ENCODE data around the gene FUT7.

Gene FUT7, protein sequence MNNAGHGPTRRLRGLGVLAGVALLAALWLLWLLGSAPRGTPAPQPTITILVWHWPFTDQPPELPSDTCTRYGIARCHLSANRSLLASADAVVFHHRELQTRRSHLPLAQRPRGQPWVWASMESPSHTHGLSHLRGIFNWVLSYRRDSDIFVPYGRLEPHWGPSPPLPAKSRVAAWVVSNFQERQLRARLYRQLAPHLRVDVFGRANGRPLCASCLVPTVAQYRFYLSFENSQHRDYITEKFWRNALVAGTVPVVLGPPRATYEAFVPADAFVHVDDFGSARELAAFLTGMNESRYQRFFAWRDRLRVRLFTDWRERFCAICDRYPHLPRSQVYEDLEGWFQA

DNA sequence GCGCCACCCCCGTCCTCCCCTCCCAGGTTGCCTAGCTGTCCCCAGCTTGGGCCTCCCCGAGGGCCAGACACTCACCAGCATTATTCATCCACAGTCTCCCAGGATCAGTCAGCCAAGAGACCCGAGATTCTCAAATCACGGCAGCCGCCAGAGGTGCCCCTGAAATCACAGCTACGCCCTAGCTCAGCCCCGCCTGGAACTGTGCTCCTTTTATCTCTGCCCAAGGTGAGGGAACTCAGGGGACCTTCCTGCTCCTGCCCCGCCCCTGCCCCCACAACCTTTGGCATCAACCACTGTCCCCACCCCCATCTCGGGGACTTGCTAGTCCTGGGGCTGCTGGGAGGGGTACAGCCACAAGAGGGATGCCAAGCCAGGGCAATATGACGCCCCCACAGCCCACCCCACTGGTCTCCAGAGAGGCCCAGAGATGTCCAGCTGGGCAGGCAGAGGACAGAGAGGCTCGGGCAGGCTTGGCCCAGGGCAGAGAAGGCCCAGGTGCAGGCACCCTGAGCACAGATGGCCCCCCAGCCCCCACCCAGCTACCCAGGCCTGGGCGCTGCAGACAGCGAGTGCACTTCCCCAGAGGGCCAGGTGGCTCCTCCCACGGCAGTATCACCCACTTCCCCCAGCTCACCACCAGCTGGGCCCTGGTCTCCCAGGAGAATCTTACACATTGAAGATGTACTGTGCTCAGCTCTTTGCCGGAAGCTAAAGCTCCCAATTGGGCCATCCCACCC lies at the start of gene FUT7:
FUT7 (minus strand) TSS at position 185 of the 737 bp plus-strand sequence; CDS start at position 88, 97 bp downstream.
- DNase-seq: no peak

DNA sequence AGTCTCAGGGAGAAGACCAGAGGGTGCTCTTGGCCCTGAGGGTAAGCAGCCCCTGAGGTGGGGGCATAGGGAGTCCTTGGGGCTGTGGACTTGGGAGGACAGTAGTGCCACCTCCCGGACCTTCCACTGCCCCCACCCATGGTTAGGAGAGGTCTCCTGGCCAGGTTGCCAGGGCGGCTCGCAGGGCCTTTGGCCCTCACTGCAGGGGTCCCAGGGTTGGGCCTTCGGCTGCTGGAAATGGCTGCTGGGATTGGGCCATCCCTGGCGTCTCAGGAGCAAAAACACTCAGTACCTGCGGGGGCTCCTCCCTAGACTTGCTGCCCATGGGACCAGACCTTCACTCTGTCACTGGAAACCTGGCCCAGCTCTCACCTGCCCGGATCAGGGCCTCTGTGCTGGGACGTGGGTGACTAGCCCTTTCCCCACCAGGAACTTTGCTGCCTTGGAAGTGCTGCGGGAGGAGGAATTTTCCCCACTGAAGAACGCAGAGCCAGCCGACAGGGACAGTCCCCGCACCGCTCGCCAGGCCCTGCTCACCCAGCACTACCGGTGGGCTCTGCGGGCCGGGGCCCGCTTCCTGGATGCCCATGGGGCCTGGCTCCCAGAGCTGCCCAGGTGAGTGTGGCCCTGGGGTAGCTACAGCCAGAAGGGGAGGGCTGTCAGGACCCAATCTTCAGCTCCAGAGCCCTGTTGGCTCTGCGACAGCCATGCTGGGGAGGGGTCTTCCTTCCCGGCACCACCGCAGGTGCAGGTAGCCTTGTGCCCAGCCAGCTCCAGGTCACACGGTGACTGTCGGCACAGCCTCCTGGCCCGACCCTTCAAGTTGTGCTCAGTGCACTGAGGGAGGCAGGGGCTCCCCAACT lies 48.6 kb upstream of the FUT7 start:
- no peak for DNase-seq

DNA sequence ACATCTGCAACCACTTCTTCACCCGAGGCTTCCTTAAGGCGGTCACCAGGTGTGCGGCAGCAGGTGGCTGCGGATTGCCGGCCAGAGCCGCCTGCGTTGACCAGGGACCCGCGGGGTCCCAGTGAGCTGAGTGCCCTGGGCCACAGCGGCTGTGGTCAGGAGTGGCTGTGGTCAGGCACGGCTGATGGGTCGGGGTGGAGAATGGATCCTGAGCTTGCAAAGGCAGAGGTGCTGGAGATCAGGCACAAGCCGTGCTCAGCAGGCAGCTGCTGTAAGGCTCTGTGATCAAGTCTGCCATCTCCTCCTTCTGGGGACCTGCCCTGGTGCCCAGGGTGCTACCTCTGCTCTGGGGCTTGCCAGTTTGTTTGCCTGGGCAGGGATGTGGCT lies 47.5 kb upstream of the FUT7 start:
- no peak for DNase-seq

DNA sequence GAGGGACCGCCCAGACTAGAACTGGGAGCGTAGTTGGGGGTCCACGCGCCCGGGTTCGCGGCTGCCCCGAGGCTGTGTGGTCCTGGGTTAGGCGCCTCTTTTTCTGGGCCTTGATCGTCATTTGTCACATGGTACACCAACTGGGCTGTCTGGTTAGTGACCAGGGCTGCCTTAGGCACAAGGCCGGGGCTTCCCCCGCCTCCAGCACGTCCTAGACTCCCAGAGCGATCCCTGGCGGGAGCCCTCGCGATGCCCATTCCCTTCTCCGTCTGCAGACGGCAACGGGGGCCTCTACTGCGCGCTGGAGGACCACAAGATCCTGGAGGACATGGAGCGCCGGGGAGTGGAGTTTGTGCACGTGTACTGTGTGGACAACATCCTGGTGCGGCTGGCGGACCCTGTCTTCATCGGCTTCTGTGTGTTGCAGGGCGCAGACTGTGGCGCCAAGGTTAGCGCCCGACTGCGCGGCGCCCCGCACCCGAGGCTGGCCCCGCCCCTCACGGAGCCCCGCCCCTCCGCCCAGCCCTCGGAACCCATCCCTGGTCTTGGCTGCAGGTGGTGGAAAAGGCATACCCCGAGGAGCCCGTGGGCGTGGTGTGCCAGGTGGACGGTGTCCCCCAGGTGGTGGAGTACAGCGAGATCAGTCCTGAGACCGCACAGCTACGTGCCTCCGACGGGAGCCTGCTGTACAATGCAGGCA lies 47.0 kb upstream of the FUT7 start:
- peak; percentile 39 for DNase-seq

DNA sequence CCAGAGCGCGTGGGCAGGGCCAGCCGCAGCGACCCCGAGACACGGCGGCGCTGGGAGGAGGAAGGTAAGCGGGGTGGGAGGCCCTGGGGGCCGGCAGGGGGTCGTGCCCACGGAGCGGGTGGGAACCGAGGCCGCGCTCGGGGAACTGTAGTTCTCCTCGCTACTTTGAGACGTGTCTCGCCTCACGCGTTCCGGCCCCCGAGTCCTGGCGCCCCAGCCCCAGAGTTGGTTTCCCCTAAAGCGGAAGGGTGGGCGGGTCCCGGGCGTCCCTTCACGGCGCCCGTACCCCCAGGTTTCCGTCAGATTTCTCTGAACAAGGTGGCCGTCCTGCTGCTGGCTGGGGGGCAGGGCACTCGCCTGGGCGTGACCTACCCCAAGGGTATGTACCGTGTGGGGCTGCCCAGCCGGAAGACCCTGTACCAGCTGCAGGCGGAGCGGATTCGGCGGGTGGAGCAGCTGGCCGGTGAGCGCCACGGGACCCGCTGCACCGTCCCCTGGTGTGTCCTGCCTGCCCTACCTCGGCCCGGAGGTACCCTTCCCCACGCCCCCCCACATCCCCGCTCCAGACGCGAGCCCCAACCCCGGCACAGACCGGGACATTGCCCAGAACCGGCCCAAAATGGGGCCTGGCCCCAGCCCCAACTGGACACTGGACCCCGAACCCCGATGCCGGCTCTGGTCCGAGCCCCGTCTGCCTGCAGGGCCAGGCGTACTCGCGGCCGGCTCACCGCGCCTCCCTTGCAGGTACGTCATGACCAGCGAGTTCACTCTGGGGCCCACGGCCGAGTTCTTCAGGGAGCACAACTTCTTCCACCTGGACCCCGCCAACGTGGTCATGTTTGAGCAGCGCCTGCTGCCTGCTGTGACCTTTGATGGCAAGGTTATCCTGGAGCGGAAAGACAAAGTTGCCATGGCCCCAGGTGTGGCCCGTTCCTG lies 46.1 kb upstream of the FUT7 start:
- DNase-seq: peak; percentile 35

DNA sequence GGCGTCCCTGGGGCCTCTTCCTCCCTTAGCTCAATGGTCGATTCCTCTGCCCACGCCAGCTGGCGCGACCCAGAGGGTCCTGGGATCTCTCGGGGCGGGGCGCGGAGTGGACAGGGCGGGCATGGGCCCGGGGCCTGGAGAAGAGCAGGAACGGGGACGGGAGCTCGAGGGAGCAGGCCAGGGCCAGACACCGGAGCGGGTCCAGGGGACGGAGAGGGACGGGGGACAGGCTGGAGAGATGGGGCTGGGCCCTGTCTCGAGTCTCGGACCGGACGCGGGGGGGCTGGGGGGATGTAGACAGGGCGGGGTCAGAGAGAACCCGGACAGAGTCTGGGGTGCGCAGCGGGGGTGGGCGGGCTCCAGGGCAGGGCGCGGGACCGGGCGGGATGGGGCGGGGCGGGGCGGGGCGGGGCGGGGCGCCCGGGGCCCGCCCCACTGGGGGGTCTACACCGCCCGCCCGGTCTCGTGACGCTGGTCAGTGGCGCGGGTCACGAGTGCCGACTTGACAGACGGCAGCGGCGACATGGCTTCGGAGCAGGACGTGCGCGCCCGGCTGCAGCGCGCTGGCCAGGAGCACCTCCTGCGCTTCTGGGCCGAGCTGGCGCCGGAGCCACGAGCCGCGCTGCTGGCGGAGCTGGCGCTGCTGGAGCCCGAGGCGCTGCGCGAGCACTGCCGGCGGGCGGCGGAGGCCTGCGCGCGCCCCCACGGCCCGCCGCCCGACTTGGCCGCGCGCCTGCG lies 45.3 kb upstream of the FUT7 start, which contains the start of gene UAP1L1:
UAP1L1 (plus strand) TSS at position 508 of the 738 bp plus-strand sequence; CDS start at position 524, 16 bp downstream.
- peak; percentile 46 for DNase-seq

DNA sequence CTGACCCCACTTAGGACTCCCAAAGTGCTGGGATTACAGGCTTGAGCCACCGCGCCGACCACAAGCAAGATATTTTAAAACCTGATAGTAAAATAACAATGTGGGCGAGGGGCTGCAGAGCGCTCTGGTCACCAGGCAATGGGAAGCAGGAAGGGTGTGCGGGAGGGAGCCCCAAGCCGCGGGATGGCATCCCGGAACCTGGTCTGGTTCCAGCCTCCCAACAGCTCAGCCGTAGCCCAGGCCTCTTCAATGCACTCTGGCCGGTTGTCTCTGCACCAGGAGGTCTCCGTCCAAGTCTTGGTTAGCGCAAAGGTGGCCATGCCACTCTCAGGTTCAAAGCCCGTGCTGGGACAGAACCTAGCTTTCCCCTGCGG lies 44.7 kb upstream of the FUT7 start:
- DNase-seq: no peak

DNA sequence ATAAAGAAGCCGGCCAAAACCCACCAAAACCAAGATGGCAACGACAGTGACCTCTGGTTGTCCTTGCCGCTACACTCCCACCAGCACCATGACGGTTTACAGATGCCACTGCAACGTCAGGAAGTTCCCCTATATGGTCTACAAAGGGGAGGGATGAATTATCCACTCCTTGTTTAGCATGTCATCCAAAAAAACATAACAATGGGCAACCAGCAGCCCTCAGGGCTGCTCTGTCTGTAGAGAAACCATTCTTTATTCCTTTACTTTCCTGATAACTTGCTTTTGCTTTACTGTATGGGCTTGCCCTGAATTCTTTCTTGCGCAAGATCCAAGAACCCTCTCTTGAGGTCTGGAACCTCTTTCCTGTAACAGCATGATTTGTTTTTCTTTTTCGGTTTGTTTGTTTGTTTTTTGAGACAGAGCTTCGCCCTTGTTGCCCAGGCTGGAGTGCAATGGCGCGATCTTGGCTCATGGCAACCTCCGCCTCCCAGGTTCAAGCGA lies 43.4 kb upstream of the FUT7 start:
- DNase-seq: no peak

DNA sequence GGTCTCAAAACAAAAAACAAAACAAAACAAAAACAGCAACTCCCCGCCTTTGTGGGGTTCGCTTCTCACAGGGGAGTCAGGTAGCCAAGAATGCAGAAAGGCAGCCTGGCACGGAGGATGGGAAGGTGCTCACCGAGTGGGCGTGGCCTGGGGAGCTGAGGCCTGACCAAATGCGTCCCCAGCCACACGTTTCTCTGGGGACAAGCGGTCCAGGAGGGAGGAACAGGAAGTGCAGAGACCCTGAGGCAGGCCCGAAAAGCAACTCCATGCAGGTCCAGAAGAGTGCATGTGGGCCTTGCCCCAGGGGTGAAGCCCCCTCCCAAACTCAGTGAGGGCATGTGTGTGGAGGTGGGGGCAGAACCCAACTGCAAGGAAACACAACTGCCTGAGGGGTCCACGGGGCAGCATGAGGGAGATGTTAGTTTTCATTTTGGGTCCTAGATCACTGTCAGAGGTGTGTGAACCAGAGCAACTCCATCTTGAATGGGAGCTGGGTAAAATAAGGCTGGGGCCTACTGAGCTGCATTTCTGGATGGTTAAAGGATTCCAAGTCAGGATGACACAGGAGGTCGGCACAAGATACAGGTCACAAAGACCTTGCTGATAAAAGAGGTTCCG lies 42.9 kb upstream of the FUT7 start:
- no peak for DNase-seq

DNA sequence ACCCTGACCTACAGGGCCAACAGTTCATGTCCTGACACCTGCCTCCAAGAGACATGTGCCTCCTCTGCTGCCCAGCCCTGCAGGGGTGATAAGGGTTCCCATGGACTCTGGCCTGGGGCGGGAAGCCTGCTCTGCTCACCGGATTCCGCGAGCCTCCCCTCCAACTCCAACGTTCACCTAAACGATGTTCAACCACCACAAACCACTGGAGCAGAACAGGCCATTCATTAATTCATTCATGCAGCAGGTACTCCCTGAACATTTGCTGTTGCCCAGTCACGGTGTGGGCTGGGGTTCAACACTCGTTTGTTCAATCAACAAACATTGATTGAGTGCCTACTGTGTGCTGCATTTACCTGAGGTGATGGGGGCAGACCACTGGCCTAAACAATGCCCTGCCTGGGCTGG lies 42.1 kb upstream of the FUT7 start:
- no peak for DNase-seq

DNA sequence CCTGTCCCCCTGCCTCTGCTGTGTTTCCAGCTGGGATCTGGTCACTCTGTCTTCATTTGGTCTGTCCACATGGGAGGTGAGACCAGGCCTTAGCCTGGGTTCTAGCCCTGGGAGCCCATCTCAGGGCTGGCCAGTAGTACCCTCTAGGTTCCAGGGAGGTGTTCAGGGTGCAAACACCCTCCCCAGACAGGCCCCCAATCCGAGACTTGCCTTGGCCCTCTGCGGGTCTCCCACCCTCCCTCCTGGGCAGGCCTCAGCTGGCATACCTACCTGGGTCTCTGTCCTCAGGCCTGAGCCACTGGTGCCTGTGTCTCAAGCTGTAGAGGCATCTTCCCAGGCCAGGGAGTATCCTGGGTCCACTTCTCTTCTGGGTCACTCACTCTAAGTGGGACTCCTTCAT lies 39.4 kb upstream of the FUT7 start:
- no peak for DNase-seq

DNA sequence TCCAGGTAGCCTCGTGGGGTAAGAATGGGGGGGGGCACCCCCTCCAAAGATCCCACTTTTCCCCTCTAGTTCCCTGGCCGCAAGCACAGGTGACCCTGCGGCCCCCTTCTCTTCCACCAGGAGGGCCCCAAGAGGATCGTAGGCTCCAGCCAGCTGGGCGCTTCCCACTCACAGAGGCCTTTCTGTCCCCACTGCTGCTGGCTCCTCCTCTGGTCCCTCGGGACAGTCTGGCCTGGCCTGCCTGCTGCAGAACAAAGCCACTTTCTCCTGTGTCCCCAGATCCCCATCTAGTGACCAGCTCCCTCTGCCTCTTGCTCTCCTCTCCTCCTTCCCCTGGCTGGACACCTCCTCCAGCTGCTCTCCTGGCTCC lies 39.0 kb upstream of the FUT7 start:
- peak; percentile 79 for DNase-seq

DNA sequence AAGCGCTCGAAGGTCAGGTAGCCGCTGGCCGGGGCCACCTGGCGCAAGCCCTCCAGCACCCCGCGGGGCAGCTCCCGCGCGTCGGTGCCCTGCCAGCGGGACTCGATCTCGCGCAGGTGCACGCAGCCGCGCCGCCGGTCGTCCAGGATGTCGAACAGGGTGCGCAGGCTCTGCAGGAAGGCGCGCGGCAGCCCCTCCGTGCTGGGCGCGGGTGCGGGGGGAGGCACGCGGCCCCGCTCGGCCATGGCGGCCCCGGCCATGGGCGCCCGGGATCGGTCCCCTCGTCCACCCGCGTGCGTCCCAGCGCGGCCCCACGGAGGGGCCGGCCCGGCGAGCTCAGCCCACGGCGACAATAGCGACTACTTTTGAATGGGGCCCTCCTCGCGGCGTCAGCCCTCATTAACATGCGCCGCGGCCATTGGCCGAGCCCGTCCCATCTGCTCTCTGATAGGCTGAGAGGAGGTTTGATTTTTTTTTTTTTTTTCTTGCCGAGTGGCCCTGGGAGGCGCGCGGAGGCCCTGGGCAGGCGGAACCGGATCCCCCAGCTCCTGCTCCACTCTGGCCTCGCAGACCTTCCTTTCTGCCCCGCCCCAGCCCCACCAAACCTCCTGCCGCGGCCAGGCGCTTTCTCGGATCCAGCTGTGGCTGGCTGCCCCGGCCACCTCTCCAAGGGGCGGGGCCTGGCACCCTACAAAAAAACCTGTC lies 38.5 kb upstream of the FUT7 start, which contains the start of gene SAPCD2:
SAPCD2 (minus strand) TSS at position 357 of the 705 bp plus-strand sequence; CDS start at position 260, 97 bp downstream.
- peak; percentile 93 for DNase-seq

DNA sequence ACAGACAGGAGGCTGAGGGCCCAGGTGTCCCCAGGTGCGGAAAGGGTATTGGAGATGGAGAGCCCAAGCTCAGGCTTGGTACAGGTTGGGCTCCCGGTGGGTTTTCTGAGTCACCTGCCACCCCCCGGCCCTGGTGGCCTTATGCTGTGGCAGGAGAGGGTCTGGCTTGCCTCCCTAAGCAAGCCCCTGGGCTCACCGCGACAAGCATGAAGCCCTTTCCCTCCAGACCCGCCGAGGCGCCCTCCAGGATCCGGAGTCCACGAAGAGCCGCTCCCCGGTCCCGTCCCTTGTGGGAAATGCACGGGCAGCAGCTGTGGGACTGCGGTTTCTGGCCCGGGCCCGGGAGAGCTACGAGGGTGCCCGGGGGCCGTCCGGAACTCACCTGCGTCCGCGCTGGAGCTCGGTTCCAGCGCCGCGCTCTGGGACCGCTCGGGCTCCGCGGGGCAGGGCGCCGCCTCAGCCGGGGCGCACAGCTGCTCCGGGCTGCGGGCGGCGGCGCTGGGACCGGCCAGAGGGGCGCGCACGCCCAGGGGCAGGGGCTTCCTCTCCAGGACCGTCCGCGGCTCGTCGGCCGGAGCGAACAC lies 37.7 kb upstream of the FUT7 start:
- DNase-seq: peak; percentile 41

DNA sequence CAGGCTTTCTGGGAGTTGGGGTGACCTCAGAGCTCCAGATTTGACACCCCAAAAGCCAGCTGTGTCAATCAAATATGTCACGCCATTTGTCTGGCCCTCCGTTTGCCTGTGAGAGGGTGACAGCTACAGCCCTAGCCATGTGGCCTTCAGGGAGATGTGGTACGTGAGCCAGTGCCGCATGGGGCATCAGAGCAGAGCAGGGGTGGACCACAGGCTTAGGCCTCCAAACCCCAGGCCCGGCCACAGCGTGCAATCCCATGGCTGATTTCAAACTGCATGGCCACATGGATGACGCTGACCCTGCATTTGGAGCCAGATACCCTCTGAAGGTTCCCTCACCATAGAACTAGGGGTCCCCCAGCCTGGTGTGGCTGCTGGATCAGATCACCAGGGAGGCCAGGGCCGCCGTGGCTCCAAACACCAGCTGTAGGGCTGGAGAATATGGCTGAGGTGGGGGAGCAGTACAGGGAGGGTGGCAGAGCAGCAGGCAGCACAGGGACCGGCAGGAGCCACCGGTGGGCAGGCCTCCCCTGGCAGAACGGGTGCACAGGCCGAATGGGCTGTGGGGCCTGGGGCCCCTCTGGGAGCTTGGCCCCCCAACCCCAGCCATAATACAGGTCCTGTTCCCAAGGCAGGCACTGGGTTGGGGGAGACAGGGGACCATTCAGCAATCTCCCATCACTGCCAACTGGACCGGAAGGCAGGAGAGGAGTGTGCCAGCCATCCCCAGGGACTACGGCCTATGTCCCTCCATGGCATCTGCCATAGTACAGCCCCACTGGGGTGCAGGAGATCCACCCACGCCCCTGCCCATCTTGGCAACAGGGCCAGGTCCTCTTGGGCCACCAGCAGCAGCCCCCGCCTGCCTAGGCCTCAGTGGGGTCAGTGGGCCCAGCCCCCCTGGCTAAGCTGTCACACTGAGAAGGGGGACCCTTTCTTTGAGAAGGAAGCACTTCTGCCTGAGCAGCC lies 36.9 kb upstream of the FUT7 start:
- DNase-seq: no peak

DNA sequence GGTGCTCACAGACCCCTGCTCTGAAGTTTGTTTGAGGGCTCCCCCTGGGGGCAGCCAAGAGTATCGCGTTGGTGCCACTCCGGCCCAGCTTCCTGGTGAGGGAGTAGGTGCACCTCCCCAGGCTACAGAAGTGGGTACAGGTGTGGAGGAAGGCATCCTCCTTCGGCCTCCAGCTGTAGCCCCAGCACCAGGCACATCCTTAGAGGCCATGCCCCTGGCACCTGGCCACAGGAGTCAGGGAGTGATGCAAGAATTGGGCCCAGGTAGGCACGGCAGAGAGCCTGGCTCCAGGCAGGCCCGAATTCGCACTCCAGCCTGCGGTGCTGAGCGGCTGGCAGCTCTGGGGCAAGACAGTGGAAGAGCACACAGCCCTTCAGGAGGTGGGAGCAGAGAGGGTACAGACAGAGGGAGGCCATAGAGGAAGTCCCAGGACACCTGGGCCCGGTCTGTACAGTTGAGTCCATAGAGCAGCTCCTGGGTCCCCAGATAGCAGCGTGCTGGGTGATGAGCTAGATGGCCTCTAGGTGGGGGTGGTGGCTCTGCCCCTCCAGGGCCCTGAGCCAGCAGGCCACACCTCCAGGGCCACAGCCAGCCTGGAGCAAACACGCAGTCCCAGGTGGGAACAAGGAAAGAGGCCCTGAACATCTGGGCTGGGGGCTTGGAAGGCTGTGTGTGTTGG lies 36.1 kb upstream of the FUT7 start:
- DNase-seq: peak; percentile 89
